NCI-H187 (cell line): Measurements from ENCODE around the gene DCTN2.
A peak's percentile ranks its signal among the peaks of the same experiment; 100 is the strongest.
"Not testable (repeated sequence)": the region's sequence is repeated elsewhere in the genome, so short reads cannot be mapped to it uniquely, and the experiment has no call there.

Source experiments
- DNase-seq, 2 experiments: peaks; one replicate each; lab custom pipeline; 2025; lab: John Stamatoyannopoulos, UW

Gene DCTN2

DNA sequence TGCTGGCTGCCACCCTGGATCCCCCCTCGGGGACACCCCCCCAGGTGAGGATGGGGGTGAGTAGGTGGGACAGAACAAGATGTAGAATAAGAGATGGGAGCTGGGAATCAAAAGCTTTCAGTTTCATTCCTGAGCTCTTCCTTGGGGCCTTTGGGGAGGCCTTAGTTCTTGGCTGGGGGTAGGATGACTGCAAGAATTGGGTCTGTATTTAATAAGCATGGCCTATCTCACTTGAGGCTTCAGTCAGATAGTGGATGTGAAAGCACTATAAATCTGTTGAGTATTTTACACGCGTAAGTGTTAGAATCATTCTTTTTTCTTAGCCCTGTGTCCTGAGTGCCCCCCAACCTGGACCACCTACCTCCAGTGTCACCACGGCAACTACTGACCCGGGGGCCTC, 19.8 kb downstream of the DCTN2 start:
- no peak for DNase-seq

GRCh38 chr12:57526477-57527126, 20.4 kb downstream of the DCTN2 start:
- no peak for DNase-seq

DNA sequence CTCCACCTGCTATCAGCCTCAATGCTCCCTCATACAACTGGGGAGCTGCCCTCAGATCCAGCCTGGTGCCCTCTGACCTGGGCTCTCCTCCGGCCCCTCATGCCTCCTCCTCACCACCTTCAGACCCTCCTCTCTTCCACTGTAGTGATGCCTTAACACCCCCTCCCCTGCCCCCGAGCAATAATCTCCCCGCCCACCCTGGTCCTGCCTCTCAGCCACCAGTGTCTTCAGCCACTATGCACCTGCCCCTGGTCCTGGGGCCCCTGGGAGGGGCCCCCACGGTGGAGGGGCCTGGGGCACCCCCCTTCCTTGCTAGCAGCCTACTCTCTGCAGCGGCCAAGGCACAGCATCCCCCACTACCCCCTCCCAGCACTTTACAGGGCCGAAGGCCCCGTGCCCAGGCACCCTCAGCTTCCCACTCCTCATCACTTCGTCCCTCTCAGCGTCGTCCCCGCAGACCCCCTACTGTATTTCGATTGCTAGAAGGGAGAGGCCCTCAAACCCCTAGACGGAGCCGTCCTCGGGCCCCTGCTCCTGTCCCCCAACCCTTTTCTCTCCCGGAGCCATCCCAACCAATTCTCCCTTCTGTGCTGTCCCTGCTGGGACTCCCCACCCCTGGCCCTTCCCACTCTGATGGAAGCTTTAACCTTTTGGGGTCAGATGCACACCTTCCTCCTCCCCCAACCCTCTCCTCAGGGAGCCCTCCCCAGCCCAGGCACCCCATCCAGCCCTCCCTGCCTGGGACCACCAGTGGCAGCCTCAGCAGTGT, 21.2 kb downstream of the DCTN2 start:
- DNase-seq: no peak

- DNase-seq: no peak
These were observed 22.0 kb downstream of the DCTN2 start for GRCh38 chr12:57524814-57525614.

- no peak for DNase-seq
These were observed 23.0 kb downstream of the DCTN2 start for GRCh38 chr12:57523706-57524614.

GRCh38 chr12:57522887-57523705, 23.9 kb downstream of the DCTN2 start:
- DNase-seq: peak in 1 of 2 experiments; percentile 11

DNA sequence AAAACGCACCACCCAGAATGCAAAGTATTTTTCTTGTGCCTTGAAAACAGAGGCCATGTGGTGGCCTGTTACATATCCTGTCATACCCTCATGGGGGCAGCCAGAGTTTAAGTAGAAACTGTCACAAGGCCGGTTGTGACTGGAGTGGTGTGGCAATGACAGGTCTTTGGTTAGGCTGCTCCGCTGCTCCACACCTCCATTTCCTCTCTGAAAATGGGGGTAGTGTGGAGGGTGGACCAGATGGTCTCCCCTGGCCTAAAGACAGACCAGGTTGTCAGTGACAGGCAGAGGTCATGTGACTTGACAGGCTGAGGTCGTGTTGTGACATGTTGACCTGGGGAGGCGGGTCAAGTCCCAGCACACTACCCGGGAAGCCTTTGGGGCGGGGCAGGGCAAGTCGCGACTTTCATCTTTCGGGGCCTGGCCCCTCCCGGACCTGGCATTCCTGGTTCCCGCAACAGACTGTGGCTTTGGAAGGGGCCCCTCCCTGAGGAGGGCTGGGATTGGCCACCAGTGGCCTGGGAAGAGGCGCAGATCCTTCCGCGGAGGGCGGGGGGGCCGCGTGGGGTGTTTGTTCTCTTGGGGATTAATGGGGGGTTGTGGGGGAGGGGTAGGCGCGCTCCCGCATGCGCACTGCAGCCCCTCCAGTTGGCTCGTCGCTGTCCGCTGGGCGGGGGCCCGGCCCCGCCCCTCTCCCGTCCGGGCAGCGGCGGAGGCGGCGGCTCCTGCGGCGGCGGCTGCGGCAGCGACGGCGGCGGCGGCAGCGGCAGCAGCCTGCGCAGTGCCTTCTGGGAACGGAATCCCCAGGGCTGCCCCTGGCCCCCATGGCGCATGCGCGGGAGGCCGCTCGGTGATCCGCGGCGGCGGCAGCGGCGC, 24.7 kb downstream of the DCTN2 start, which contains the start of gene MBD6:
Gene MBD6 (plus strand): TSS at position 814 of the 876 bp plus-strand sequence. CDS start 1,480 bp downstream, outside the sequence.
- peak; percentile 83 to 94 for DNase-seq

DNA sequence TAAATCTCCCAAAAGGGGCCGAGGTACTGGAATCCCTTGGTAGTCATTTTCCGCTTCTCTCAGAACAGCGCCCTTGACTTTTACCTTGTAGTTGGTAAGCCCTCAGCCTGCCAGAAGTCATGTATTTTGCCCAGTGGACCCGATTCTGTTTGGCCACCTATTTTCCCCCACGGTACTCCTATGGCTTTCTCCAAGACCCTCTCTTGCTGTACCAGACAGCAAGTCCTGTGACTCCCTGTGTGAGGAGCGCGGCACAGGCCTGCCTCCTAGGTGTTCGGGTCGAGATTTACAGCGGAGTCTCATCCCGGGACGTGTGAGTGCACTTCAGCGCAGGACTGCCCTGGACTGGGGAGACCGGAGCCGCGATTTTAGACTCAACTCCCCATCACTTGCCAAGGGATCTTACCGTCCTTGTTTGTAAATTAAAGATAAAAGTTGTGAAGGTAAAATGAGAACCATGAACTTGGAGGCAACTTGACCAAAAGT, 25.4 kb downstream of the DCTN2 start:
- no peak for DNase-seq

DNA sequence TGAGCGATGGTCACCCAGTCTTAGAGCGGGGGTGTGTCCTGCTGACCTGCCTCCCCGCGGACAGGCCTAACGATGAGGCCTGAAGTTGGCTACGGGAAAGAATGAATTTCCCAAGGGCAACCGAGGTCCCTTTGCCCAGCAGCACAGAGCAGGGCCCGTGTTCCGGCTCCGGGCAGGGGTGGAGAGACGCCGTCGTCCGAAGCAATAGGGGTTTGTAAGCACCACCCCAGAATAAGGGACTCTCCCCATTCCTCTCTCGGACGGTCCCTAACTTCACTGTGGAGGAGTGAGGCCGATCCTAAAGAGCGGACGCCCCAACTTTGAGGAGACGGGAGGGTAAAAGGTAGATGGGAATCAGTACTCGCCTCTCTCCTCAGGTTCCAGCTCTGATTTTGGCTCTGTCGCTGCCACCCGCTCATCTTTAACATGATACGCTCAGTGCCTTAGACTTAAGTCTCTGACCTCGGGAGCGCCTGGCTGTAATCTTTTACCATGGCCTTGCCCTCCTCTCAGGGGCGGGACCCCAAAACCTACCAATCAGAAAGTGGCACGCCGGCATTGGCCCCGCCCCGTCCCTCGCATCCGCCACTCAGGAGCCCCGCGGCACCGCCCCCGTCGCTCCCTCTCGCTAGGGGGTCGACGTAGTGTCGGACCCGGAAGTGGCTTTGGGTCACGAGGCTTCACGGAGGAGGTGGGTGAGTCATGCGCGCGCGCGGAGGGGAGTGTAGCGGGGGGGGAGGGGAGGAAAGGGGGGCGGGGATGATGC, 26.8 kb downstream of the DCTN2 start, which contains the start of gene DDIT3:
Gene DDIT3 (minus strand): TSS at position 462 of the 766 bp plus-strand sequence. CDS start 3,108 bp downstream, outside the sequence.
- peak; percentile 99 for DNase-seq

- no peak for DNase-seq
These were observed 27.3 kb downstream of the DCTN2 start for GRCh38 chr12:57519796-57520052.

DNA sequence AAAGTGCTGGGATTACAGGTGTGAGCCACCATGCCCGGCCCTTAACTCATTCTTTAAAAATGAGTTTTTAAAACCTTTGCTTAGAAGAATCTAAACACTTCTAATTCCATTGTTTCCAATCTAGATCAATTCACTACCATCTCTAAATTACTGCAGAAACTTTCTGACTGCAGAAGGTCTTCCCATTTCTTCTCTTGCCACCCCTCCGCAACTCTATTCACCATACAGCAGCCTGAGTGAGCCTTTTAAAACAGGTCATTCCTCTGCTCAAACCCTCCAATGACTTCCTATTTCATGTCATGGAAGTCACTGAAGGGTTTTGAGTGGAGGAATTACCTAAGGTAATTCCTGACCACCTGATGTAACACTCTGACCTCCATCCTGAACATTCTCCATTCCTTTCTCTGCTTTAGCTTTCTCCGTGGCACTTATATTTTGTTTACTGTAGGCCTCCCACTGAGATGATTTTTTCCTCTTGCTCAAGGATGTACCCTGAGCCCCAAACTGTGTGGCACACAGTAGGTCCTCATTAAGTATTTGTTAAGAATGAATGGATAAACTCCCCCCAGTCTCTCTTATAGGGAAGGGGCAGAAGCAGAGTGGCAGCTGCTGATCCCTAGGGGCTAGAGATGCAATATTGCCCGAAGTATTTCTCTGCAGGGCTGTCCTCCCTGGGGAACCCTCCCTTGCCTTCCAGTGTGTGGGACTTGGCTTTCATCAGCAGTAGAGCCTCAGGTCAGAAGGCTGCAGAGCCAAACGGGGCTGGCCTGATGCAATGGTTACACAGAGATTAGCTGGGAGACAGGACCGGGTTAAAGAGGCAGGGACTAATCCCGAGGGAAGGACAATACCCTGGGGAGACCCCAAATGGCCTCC, 27.8 kb downstream of the DCTN2 start:
- DNase-seq: peak in 1 of 2 experiments; percentile 6

GRCh38 chr12:57518176-57518919, 28.6 kb downstream of the DCTN2 start:
- DNase-seq: no peak

DNA sequence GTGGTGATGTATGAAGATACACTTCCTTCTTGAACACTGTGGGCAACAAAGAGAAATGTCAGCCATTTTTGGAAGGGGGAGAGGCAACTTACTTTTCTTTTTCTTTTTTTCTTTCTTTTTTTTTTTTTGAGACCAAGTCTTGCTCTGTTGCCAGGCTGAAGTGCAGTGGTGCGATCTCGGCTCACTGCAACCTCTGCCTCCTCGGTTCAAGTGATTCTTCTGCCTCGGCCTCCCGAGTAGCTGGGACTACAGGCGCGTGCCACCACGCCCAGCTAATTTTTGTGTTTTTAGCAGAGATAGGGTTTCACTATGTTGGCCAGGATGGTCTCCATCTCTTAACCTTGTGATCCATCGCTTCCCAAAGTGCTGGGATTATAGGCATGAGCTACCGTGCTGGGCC, 29.3 kb downstream of the DCTN2 start:
- DNase-seq: not testable (repeated sequence)

DNA sequence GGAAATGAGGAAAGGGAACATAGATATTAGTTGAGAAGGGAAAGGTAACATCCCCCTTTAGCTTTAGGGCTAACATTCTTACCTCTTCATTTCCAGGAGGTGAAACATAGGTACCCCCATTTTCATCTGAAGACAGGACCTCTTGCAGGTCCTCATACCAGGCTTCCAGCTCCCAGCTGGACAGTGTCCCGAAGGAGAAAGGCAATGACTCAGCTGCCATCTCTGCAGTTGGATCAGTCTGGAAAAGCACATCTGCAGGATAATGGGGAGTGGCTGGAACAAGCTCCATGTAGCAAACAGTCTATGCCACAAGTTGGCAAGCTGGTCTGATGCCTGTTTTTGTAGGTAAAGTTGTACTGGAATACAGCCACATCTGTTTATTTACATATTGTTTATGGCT, 29.8 kb downstream of the DCTN2 start:
- DNase-seq: no peak

- DNase-seq: no peak
These were observed 30.3 kb downstream of the DCTN2 start for GRCh38 chr12:57516617-57517153.

GRCh38 chr12:57515934-57516541, 31.0 kb downstream of the DCTN2 start:
- no peak for DNase-seq
